Muscle layer of duodenum (tissue), 2 donors: ENCODE measurements around the gene CES3.
A peak's percentile ranks its signal among the peaks of the same experiment; 100 is the strongest.

Experiments
- H3K27ac ChIP-seq: one replicate; pipeline ENCODE4 v1.7.0; 2013; ENCODE audit warnings: mild to moderate bottlenecking, low read length
- H3K27me3 ChIP-seq: one replicate; pipeline ENCODE4 v1.7.0; 2013; ENCODE audit warnings: low read depth, mild to moderate bottlenecking, control low read depth, low read length
- H3K36me3 ChIP-seq, 2 donors: one replicate each; pipeline ENCODE4 v1.7.0; 2013; ENCODE audit warnings: low read length in 2 of 2, control low read depth in 1 of 2, mild to moderate bottlenecking in 1 of 2; ENCODE audit not compliant: insufficient read depth in 2 of 2, control insufficient read depth in 1 of 2
- H3K4me1 ChIP-seq, 2 donors: one replicate each; pipeline ENCODE4 v1.7.0; 2013; ENCODE audit warnings: low read length in 2 of 2, mild to moderate bottlenecking in 2 of 2, control low read depth in 1 of 2, moderate library complexity in 1 of 2; ENCODE audit not compliant: insufficient read depth in 2 of 2, control insufficient read depth in 1 of 2
- H3K4me3 ChIP-seq, 2 donors: one replicate each; pipeline ENCODE4 v1.7.0; 2013; ENCODE audit warnings: low read length in 2 of 2, low read depth in 1 of 2, mild to moderate bottlenecking in 1 of 2
- H3K9me3 ChIP-seq, 2 donors: one replicate each; pipeline ENCODE4 v1.7.0; 2013; ENCODE audit warnings: low read length in 2 of 2, control low read depth in 1 of 2, mild to moderate bottlenecking in 1 of 2; ENCODE audit not compliant: control insufficient read depth in 1 of 2
- donor health status: healthy.

Gene CES3

DNA sequence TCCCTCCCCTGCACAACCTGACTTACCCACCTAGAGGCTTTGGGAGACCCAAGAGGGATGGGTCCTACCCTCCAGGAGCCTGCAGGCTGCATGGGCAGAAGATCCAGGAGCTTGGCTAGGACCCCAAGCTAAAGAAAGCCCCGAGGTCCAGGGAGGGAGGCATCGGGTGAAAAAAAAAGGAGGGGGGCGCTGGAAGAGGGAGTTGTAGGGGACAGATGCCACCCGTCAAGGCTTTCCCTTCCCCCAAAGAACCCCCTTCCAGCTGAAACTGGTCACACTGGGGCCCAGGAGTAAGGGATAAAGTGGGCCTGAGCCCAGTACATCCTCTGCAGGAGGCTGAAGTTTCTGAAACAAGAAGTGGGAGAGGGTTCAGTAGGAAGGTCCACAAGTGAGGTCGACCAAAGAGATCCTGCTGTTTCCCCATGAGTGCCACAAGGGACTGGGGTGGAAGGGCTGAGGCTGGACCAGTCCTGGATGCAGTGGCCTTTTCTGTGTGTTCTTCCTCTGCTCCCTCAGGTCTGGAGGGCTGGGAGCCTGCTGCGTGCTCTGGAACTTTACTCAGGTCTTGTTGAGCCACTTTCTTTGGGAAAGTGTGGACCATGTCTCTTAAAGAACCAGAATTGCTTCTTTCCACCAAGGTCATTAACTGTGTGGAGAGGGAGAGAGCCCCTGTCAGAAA lies 53.7 kb downstream of the CES3 start:
- Histone ChIP-seq H3K4me3 (peak overlapping the region in 1 of 2 donors; percentile 59), H3K36me3 (no peaks in the 10 kb centered on the region), H3K27ac (no peak overlapping the region), H3K4me1 (peaks cover 0 to 10% of the 10 kb centered on the region in 2 donors), H3K27me3 (peaks cover 9% of the 10 kb centered on the region), H3K9me3 (no peaks in the 10 kb centered on the region)

- Histone ChIP-seq H3K9me3 (no peaks in the 10 kb centered on the region), H3K27me3 (peaks cover 9% of the 10 kb centered on the region), H3K4me1 (peaks cover 0 to 10% of the 10 kb centered on the region in 2 donors), H3K27ac (no peak overlapping the region), H3K36me3 (no peaks in the 10 kb centered on the region), H3K4me3 (no peak overlapping the region)
These were observed 54.3 kb downstream of the CES3 start for GRCh38 chr16:67015313-67015731.

- Histone ChIP-seq H3K36me3 (no peaks in the 10 kb centered on the region), H3K4me1 (peaks cover 0 to 10% of the 10 kb centered on the region in 2 donors), H3K27me3 (peaks cover 9% of the 10 kb centered on the region), H3K4me3 (no peak overlapping the region), H3K27ac (no peak overlapping the region), H3K9me3 (no peaks in the 10 kb centered on the region)
These were observed 55.1 kb downstream of the CES3 start for GRCh38 chr16:67016143-67016542.

GRCh38 chr16:67016681-67017420 lies 55.8 kb downstream of the CES3 start:
- no peak overlapping the region for H3K27ac ChIP-seq
- H3K4me3 ChIP-seq, result no peak overlapping the region
- peaks cover 9% of the 10 kb centered on the region for H3K27me3 ChIP-seq
- no peaks in the 10 kb centered on the region for H3K36me3 ChIP-seq
- no peaks in the 10 kb centered on the region for H3K9me3 ChIP-seq
- peaks cover 0 to 10% of the 10 kb centered on the region in 2 donors for H3K4me1 ChIP-seq

DNA sequence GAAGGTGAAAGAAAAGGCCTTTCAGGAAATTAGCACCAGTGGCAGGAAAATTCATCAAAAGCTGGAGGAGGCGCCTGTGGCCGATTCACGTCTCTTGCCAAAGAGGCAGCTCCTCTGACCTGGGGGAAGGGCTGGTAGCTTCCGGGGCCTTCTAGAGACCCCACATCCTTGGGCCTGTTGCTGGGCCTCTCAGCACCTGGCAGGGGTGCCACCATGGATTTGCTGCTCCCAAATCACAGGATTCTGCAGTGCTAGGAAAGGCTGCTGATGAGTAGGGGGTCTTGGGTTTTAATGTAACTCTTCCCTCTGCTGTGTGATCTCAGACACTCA lies 56.3 kb downstream of the CES3 start:
- H3K4me1 ChIP-seq, result peaks cover 0 to 10% of the 10 kb centered on the region in 2 donors
- H3K4me3 ChIP-seq, result no peak overlapping the region
- no peaks in the 10 kb centered on the region for H3K9me3 ChIP-seq
- no peak overlapping the region for H3K27ac ChIP-seq
- H3K36me3 ChIP-seq, result no peaks in the 10 kb centered on the region
- H3K27me3 ChIP-seq, result peaks cover 9% of the 10 kb centered on the region

DNA sequence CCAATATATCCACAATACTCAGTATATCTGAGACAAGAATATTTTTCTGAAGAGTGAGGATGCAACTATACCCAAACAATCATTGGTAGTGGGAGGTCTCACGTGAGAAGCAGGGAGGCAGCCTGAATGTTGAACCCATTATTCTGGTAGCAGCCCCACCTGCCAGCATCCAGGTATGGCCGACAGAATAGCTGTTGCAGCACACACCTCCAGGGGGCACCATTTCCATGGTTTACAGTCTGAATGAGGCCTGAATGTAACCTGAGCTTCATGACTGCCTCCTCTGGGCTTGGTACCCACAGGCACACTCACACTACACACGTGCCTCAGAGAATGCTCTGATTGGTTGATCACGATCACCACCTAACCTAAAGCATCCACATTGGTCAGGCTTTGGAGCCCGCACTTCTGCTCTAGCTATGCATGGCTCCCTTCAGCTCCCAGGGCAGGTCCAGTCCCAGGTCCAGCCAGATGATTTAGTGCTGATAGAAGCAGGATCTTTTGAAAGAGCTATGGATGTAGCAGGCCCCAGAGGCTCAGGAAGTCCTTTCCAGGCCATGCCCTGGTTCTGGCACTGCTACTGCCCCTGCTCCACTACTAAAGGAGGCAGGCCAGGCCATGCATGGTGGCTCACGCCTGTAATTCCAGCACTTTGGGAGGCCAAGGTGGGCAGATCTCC lies 56.9 kb downstream of the CES3 start:
- no peaks in the 10 kb centered on the region for H3K36me3 ChIP-seq
- H3K9me3 ChIP-seq, result no peaks in the 10 kb centered on the region
- H3K27ac ChIP-seq, result no peak overlapping the region
- H3K4me1 ChIP-seq, result peaks cover 0 to 10% of the 10 kb centered on the region in 2 donors
- H3K27me3 ChIP-seq, result peaks cover 9% of the 10 kb centered on the region
- no peak overlapping the region for H3K4me3 ChIP-seq

DNA sequence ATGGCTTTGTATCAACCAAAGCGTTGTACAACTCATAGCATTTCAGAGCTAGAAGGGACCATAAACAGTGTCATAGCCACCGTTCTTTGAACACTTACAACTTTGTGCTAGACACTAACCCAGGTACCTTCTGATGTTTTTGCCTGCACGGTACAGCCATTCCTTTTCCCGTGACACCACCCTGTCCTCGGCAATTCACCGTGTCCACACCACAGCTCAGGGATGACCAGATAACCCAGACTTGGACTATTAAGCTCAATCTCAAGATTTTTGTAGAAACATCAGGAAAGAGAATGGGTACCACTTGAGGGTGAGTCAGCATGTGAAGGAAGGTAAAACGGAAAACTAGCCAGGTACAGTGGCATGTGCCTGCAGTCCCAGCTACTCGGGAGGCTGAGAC lies 58.1 kb downstream of the CES3 start:
- Histone ChIP-seq H3K36me3 (no peaks in the 10 kb centered on the region), H3K4me1 (peaks cover 0 to 4% of the 10 kb centered on the region in 2 donors), H3K27ac (no peak overlapping the region), H3K4me3 (no peak overlapping the region), H3K27me3 (no peaks in the 10 kb centered on the region), H3K9me3 (no peaks in the 10 kb centered on the region)

GRCh38 chr16:67021321-67021720 lies 60.3 kb downstream of the CES3 start:
- no peaks in the 10 kb centered on the region for H3K36me3 ChIP-seq
- no peaks in the 10 kb centered on the region for H3K27me3 ChIP-seq
- no peaks in the 10 kb centered on the region for H3K4me1 ChIP-seq
- H3K27ac ChIP-seq, result no peak overlapping the region
- no peaks in the 10 kb centered on the region for H3K9me3 ChIP-seq
- no peak overlapping the region for H3K4me3 ChIP-seq

- H3K27ac ChIP-seq, result no peak overlapping the region
- no peaks in the 10 kb centered on the region for H3K36me3 ChIP-seq
- no peaks in the 10 kb centered on the region for H3K4me1 ChIP-seq
- no peak overlapping the region for H3K4me3 ChIP-seq
- H3K9me3 ChIP-seq, result no peaks in the 10 kb centered on the region
- H3K27me3 ChIP-seq, result no peaks in the 10 kb centered on the region
These were observed 61.6 kb downstream of the CES3 start for GRCh38 chr16:67022531-67023214.

DNA sequence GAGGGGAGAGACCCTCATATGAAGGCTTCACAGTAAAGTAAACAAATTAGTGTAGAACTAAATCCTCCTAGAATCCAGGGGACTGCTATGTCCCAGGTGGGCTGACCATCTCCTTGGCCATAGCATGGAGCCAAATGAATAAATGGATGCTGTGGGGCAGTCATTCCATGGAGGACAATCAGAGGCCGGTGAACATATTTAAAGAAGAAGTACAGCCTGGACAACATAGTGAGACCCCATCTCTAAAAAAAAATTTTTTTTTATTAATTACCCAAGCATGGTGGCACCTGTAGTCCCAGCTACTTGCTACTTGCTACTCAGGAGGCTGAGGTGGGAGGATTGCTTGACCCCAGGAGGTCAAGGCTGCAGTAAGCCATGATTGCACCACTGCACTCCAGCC lies 62.6 kb downstream of the CES3 start:
- no peaks in the 10 kb centered on the region for H3K36me3 ChIP-seq
- no peak overlapping the region for H3K4me3 ChIP-seq
- H3K27me3 ChIP-seq, result no peaks in the 10 kb centered on the region
- no peak overlapping the region for H3K27ac ChIP-seq
- no peaks in the 10 kb centered on the region for H3K9me3 ChIP-seq
- peaks cover 0 to 4% of the 10 kb centered on the region in 2 donors for H3K4me1 ChIP-seq
